Lung microvascular endothelial cell (primary cell): ENCODE measurements around the gene TIMM21. TPM values are rescaled to one million over a fixed set of nuclear protein-coding genes. Genes with fewer than 3 reads are reported as not detected.

Experiments
- DNase-seq, 2 donors: peaks; one replicate each; pipeline versions ENCODE4 v3.0.0 to v3.0.0-alpha.2; 2010; ENCODE audit warnings: low read depth in 2 of 2
- total RNA-seq: library from RNA; depleted of rRNA; stranded (reverse); fragments of >200 nt; gene quantifications from 2 replicates; pipeline ENCODE4 v1.2.1, GENCODE V29; 2014

Gene TIMM21
- total RNA-seq, 1 donor from 2014 or later, result 27.4 TPM

- no peak for DNase-seq
Observed at GRCh38 chr18:74146756-74147155, 1.6 kb upstream of the TIMM21 start.

GRCh38 chr18:74147491-74147778 is 888 bp upstream of the TIMM21 start:
- no peak for DNase-seq

- no peak for DNase-seq
Observed at GRCh38 chr18:74148543-74149070, 284 bp downstream of the TIMM21 start.

GRCh38 chr18:74149878-74150277 is 1.6 kb downstream of the TIMM21 start:
- DNase-seq, result no peak

GRCh38 chr18:74152270-74152669 is 3.9 kb downstream of the TIMM21 start:
- no peak for DNase-seq

- no peak for DNase-seq
Observed at GRCh38 chr18:74152857-74153256, 4.5 kb downstream of the TIMM21 start.

GRCh38 chr18:74153377-74153776 is 5.1 kb downstream of the TIMM21 start:
- no peak for DNase-seq

GRCh38 chr18:74153793-74154192 is 5.5 kb downstream of the TIMM21 start:
- no peak for DNase-seq

- DNase-seq, result no peak
Observed at GRCh38 chr18:74154716-74155115, 6.4 kb downstream of the TIMM21 start.

GRCh38 chr18:74155276-74155675 is 7.0 kb downstream of the TIMM21 start:
- DNase-seq, result no peak

GRCh38 chr18:74163019-74163660 is 14.8 kb downstream of the TIMM21 start:
- no peak for DNase-seq

GRCh38 chr18:74166386-74166785 is 18.1 kb downstream of the TIMM21 start:
- no peak for DNase-seq

GRCh38 chr18:74171910-74172606 is 23.7 kb downstream of the TIMM21 start:
- no peak for DNase-seq

- DNase-seq, result no peak
Observed at GRCh38 chr18:74172697-74173433, 24.5 kb downstream of the TIMM21 start.

- no peak for DNase-seq
Observed at GRCh38 chr18:74173434-74173750, 25.1 kb downstream of the TIMM21 start.

- no peak for DNase-seq
Observed at GRCh38 chr18:74175658-74176057, 27.3 kb downstream of the TIMM21 start.

- DNase-seq, result no peak
Observed at GRCh38 chr18:74178884-74179283, 30.6 kb downstream of the TIMM21 start.

GRCh38 chr18:74179623-74180199 is 31.4 kb downstream of the TIMM21 start:
- no peak for DNase-seq

- DNase-seq, result no peak
Observed at GRCh38 chr18:74182335-74182734, 34.0 kb downstream of the TIMM21 start.

GRCh38 chr18:74183130-74183529 is 34.8 kb downstream of the TIMM21 start:
- DNase-seq, result no peak

- no peak for DNase-seq
Observed at GRCh38 chr18:74184875-74185274, 36.6 kb downstream of the TIMM21 start.

- DNase-seq, result no peak
Observed at GRCh38 chr18:74185860-74186259, 37.5 kb downstream of the TIMM21 start.
